ENCODE measurements around the gene MTUS2. TPM values are rescaled to one million over a fixed set of nuclear protein-coding genes. Genes with fewer than 3 reads are reported as not detected.

Gene MTUS2
- total RNA-seq, 4 donors from 2014 or later, result 0.16 to 0.75 (median 0.24) TPM

DNA sequence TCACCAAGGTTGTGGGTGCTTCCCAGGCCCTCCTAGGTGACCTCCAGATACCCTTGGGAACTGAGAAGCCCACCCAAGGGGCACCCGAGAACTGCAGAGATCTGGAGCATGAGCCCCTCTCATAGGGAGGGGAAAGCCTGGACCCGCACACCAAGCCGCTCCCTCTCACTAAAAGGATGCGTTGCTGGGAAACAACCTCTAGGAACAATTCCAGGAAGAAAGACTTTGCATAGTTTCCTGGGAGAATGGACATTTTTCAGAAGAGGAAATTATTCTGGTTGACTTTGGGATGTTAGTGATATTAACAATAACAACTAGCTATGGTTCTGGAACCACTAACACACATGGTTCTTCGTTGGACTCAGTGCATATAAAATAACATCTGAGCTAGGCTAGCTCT, 710.8 kb downstream of the MTUS2 start:
- TF ChIP-seq POLR2AphosphoS5 (IDR thresholded peaks at IDR 0.05), result no peak
- TF ChIP-seq, protein P1, sequence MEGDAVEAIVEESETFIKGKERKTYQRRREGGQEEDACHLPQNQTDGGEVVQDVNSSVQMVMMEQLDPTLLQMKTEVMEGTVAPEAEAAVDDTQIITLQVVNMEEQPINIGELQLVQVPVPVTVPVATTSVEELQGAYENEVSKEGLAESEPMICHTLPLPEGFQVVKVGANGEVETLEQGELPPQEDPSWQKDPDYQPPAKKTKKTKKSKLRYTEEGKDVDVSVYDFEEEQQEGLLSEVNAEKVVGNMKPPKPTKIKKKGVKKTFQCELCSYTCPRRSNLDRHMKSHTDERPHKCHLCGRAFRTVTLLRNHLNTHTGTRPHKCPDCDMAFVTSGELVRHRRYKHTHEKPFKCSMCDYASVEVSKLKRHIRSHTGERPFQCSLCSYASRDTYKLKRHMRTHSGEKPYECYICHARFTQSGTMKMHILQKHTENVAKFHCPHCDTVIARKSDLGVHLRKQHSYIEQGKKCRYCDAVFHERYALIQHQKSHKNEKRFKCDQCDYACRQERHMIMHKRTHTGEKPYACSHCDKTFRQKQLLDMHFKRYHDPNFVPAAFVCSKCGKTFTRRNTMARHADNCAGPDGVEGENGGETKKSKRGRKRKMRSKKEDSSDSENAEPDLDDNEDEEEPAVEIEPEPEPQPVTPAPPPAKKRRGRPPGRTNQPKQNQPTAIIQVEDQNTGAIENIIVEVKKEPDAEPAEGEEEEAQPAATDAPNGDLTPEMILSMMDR (IDR thresholded peaks at IDR 0.05), result no peak

GRCh38 chr13:29532116-29532515, 712.0 kb downstream of the MTUS2 start:
- peaks cover 0 to 1% (median 0%) of the 10 kb centered on the region in 4 donors for H3K36me3 ChIP-seq
- intact Hi-C loops (cut with DNase I; ENCODE audit: low total_unique reads), result no loop called here
- no peak overlapping the region for H3K27ac ChIP-seq
- no peak for DNase-seq
- no peaks in the 10 kb centered on the region for H3K27me3 ChIP-seq
- H3K4me1 ChIP-seq, result peaks cover 0 to 4% (median 0%) of the 10 kb centered on the region in 4 donors
- H3K4me3 ChIP-seq, result no peak overlapping the region
- in situ Hi-C loops (cut with MboI; ENCODE audit: low pct_ligation_motif_present in 1 of 4, low pct_unique_long_range_greater_than_20kb in 1 of 4, low sequenced_read_pairs in 3 of 4), result no loop called here
- WGBS, 2 donors (ENCODE audit: low coverage in 1 of 2), result 73 to 87% methylated on average over 5 of the region's 5 CpGs
- TF ChIP-seq, protein P1 (IDR thresholded peaks at IDR 0.05), result no peak
- TF ChIP-seq EP300 (IDR thresholded peaks at IDR 0.05; ENCODE audit: low read depth) (no peak), POLR2A (IDR thresholded peaks at IDR 0.05) (no peak), POLR2AphosphoS5 (IDR thresholded peaks at IDR 0.05) (no peak)
- no peaks in the 10 kb centered on the region for H3K9me3 ChIP-seq

More for the DNA sequence above, 710.8 kb downstream of the MTUS2 start:
- intact Hi-C loops (cut with DNase I; ENCODE audit: low total_unique reads) (no loop called here), in situ Hi-C loops (cut with MboI; ENCODE audit: low pct_ligation_motif_present in 1 of 4, low pct_unique_long_range_greater_than_20kb in 1 of 4, low sequenced_read_pairs in 3 of 4) (no loop called here)
- Histone ChIP-seq H3K36me3 (peaks cover 0 to 1% (median 0%) of the 10 kb centered on the region in 4 donors), H3K27me3 (no peaks in the 10 kb centered on the region), H3K4me3 (no peak overlapping the region), H3K27ac (no peak overlapping the region), H3K9me3 (no peaks in the 10 kb centered on the region), H3K4me1 (peaks cover 0 to 4% (median 0%) of the 10 kb centered on the region in 4 donors)
- WGBS, 2 donors (ENCODE audit: low coverage in 1 of 2), result 89 to 96% methylated on average over 3 to 5 of the region's 5 CpGs
- no peak for DNase-seq

- no peak overlapping the region for H3K4me3 ChIP-seq
- H3K27ac ChIP-seq, result no peak overlapping the region
- H3K4me1 ChIP-seq, result peaks cover 0 to 6% (median 2%) of the 10 kb centered on the region in 4 donors
- whole genome bisulfite sequencing, 2 donors (ENCODE audit: low coverage in 1 of 2), result 95% methylated on average over 17 of the region's 17 CpGs; no CpG with 5 or more reads in 1 of the 2 donors
- intact Hi-C loops (cut with DNase I; ENCODE audit: low total_unique reads), result no loop called here
- TF ChIP-seq EP300 (IDR thresholded peaks at IDR 0.05; ENCODE audit: low read depth) (no peak), POLR2AphosphoS5 (IDR thresholded peaks at IDR 0.05) (no peak), POLR2A (IDR thresholded peaks at IDR 0.05) (no peak)
- TF ChIP-seq, protein P1 (IDR thresholded peaks at IDR 0.05), result no peak
- in situ Hi-C loops (cut with MboI; ENCODE audit: low pct_ligation_motif_present in 1 of 4, low pct_unique_long_range_greater_than_20kb in 1 of 4, low sequenced_read_pairs in 3 of 4), result no loop called here
- no peaks in the 10 kb centered on the region for H3K27me3 ChIP-seq
- no peak for DNase-seq
- no peaks in the 10 kb centered on the region for H3K9me3 ChIP-seq
- H3K36me3 ChIP-seq, result peaks cover 0 to 1% (median 0%) of the 10 kb centered on the region in 4 donors
Observed at GRCh38 chr13:29532821-29533220, 712.7 kb downstream of the MTUS2 start.

- DNase-seq, result no peak
- Histone ChIP-seq H3K27ac (no peak overlapping the region), H3K9me3 (no peaks in the 10 kb centered on the region), H3K36me3 (peaks cover 0 to 1% (median 0%) of the 10 kb centered on the region in 4 donors), H3K27me3 (no peaks in the 10 kb centered on the region), H3K4me1 (peaks cover 0 to 14% (median 6%) of the 10 kb centered on the region in 4 donors), H3K4me3 (no peak overlapping the region)
- 86 to 93% methylated on average over 3 to 4 of the region's 4 CpGs for WGBS, 2 donors (ENCODE audit: low coverage in 1 of 2)
- no peak for TF ChIP-seq EP300 (IDR thresholded peaks at IDR 0.05; ENCODE audit: low read depth)
- no peak for TF ChIP-seq POLR2A (IDR thresholded peaks at IDR 0.05)
- TF ChIP-seq, protein P1 (IDR thresholded peaks at IDR 0.05), result no peak
- TF ChIP-seq POLR2AphosphoS5 (IDR thresholded peaks at IDR 0.05), result no peak
- intact Hi-C loops (cut with DNase I; ENCODE audit: low total_unique reads), result no loop called here
- in situ Hi-C loops (cut with MboI; ENCODE audit: low pct_ligation_motif_present in 1 of 4, low pct_unique_long_range_greater_than_20kb in 1 of 4, low sequenced_read_pairs in 3 of 4), result no loop called here
Observed at GRCh38 chr13:29534083-29534482, 713.9 kb downstream of the MTUS2 start.
